HG03342 (cell line): Measurements from ENCODE around the gene IMPDH1.

Experiments
- ATAC-seq: cut with Tn5 transposase; IDR thresholded peaks from one replicate; pipeline ENCODE4 v1.9.1; 2021; ENCODE audit warnings: mild to moderate bottlenecking, moderate library complexity; ENCODE audit not compliant: unreplicated experiment

IMPDH1 gene

DNA sequence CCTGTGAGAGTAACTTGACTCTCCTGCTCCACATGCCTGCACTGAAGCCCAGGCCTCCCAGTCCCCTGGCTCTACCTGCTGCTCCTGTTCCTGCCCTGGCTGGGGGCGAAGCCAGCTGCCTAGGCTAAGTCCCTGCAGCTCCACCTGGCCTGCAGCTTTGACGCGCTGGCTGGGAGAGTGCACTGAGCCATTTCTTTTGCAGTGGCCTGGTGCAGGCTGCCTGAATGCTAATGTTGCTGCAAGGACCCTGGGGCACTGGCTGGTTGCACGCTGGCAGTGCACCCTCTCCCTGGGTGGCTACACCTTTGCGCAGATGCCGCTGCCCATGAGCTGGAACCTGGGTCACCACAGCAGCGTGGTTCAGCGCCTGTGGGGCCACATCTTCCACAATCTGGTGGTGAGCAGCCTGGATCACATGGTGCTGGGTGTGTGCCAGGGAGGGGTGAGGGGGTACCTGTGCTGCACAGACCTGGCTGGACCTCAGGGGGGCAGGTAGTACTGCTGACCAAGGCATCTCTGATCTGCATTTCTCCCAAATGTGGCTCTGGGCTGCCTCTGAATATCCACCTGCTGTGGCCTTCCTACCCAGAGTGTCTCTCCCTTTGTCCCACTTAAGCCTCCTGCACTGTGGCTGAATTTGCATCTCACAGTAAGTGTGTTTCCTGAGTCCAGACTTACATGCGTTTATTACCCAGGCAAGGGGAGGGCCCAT, 20.0 kb downstream of the IMPDH1 start:
- ATAC-seq = no peak

DNA sequence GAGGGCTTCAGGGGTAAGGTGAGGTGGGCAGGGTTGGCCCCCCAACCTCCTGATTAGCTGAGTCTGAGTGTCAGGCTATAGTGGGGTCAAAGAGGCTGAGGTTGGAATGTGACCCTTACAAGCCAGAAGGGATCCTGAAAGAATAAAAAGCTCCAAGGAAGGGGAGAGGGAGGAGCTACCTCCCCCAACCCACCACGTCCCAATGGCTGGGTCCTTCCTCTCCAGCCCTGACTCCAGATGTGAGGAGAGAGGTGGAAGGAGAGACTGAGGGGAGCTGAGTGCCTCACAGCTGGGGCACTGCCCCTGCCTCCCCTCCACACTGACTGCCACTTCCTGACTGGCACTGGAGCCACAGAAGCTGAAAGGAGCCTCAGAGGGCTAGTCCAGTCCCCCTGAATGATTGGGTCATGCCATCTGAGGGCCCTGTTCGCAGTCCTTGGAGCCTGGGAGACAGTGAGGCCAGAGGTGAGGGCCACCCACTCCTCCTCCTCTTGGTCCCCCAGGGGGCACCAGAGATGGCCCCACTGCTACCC, 20.6 kb downstream of the IMPDH1 start:
- no peak for ATAC-seq

DNA sequence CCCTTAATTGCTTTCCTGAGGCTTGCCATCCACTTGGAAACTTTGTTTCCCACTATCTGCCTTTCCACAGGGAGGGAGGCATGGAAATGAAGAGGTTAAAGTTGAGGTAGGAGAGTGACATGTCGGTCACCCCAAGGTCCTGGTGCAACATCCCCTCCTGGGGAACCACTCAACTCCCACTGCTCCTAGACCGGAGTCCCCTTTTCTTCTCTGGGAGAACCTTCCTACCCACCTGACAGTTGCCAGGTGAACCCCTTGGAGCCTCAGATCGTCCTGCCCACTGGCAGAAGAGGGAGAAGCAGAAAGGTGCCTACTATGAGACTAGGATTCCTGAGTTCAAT, 21.7 kb downstream of the IMPDH1 start:
- ATAC-seq = no peak

DNA sequence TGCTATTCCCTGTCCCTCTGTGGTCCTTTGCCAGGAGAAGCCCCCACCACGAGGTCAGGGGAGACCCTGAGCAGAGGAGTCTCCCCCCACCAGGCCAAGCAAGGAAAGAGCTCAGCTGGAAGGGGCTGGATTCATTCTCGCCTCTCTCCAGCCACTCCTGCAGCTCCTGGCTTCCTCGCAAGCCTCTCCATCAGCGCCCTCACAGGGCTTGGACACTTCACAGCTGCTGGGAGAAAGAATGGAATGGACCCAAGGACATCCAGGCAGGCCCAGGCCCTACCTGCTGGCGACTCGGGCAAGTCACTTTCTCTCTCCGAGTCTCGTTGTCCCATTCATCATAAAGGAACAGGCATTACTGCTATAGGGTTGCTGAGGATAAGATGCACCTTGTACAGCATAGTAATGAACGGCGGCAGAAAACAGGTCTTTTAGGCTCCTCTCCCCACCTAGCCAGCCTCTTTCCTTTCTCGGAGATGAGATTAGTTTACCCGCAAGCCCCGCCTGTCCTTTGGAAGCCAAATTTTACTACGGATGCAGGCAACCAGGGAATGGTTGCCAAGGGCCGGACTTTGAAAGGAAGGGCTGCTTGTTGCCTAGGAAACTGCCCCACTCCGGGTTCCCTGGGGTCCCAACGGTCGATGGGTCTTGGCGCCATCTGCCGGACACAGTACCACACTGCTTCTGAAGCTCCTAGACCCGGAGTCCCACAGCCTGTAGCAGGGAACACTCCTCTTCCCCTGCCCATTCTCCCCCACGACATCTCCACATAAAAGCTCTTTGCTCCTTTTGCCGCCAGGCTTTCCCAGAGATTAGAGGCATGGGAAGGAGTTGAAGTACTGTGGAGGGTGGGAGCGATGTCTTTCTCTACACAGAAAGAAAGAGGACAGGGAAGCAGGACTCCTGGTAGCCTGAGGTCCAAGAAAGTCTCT, 22.3 kb downstream of the IMPDH1 start:
- peak; percentile 84 for ATAC-seq

DNA sequence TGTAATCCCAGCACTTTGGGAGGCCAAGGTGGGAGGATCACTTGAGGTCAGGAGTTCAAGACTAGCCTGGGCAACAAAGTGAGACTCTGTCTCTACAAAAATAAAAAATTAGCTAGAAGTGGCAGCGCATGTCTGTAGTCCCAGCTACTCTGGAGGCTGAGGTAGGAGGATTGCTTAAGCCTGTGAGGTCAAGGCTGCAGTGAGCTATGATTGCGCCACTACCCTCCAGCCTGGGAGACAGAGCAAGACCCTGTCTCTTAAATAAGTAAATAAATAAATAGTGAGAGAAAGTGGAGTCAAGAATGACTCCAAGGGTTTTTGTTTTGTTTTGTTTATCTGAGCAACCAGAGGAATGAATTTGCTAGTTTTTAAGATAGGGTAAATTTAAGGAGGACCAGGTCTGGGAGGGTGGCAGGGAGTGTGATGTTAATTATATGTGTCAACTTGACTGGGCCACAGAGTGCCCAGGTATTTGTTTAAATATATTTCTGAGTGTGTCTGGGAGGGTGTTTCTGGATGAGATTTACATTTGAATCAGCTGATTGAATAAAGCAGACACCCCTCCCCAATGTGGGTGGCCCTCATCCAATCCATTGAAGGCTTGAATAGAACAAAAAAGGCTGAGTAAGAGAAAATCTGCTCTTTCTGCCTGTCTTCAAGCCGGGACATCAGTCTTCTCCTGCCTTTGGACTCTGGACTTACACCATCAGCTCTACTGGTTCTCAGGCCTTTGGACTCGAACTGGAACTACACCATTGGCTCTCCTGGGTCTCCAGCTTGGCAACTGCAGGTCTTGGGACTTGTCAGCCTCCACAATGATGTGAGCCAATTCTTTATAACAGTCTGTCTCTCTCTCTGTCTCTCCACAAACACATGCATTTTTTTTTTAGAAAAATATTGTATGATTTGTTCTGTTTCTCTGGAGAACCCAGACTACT, 23.5 kb downstream of the IMPDH1 start:
- ATAC-seq = no peak

DNA sequence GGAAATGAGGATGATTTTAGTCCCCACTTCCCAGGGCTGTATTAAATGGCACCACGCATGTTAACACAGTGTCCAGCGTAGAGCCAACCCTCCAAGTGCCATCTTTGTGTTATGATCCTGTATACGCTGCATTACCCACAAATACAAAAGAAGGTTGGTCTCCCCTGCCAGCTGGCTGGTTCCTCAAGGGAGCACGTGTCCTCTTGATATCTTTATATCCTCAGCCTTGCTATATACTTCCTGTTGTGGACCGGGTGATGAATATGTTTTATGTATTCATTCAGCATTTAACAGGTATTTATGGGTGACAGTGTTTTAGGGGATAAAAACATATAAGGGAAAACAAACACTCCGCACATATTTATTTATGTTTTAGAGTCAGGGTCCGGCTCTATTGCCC, 25.1 kb downstream of the IMPDH1 start:
- ATAC-seq = no peak

DNA sequence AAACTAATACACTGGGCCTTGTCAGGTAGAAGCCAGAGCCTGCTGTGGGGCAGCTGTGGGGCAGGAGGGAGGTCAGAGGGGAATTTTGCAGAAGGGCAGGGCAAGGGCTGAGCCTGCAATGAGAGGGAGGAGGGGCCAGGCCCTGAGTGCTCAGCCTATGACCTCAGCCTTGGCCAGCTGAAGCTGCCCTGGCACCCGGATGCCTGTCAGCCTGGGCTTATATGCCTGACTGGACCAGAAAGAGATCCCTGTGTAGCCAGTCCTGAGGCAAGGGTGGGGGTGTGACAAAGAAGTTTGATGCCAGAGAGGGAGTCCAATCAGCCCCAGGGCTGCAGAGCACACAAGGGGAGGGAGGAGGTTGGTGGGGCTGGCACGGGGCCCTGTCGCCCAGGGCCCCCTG, 26.0 kb downstream of the IMPDH1 start:
- no peak for ATAC-seq

DNA sequence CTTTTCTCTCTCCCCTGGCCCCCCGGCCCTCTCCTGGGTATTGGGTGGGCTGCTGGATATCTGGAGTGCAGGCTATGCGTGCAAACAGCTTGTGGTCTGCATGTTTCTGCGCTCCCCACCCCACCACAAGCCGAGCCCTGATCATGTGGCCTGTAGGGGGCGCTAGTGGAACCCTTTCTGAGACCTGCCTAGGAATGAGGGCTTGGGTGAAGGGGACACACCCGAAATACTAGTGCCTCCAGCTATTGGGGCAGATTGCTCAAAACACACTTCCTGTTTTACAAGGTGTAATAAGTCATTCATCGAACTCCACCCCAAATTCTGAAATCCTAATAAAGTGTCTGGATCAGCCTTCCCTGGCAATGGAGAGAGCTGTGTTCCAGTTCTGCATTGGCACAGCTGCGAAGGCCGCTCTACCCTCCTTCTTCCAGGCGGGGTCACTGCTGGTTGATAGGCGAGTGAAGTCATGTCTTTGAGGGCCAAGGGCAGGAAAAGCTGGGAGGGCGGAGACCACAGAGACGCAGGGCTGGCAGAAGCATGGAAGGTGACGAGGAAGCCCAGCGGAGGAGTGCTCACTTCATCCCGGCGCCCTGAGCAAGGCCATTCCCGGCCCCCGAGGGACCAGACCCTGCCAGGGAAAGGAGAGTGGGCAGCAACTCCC, 28.5 kb downstream of the IMPDH1 start:
- no peak for ATAC-seq

DNA sequence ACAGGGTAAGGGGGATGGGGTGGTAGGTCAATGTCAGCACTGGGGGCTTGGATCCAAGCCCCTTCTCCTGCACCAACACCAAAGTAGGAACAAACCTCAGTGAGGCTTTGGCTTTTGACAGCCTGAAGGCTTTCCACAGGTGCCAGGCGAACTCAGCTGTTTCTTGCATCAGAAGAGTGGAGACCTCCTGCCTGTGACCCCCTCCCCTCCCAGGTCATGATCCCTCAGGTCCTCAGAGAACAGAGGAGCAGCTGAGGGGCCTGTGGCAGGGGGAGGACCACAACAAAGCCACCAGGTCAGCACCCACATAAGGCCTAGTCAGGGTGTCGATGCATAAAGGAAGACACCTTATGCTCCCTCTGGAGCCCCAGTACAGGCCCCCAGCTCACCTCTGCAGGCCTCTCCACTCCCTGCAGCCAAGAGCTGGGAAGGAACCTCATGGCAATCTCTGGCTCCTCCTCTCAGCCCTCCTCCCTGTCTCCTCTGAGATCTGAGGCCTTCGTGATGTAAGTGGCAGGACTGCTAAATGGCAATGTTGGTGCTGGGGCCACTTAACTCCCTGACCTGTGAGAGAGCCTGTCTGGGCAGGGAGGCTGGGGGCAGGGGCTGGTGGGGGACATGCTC, 29.2 kb downstream of the IMPDH1 start:
- no peak for ATAC-seq

DNA sequence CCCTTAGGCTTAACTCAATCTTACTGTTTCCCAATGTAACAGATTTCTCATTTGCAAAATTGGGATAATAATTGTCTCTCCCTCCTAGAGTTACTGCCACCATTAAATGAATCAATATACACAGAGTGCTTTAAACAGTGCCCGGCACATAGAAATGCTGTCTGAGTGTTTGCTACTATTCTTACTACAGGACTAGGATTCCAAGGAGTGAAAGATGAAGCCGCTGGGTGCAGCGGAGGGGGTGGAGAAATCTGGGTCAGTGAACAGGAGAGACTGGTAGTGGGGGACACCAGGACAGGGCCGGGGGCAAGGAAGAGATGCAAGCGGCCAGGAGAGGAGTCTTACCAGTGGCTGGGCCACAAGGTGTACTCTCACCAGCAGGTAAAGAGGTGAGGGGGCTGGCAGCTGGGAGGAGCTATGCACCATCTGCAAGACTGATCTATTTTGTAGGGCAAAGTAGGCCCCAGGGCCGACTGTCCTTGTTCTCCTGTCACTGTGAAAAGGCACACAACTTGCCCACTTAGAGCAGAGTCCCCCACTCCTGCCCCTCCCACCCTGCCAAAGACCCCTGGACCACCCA, 29.8 kb downstream of the IMPDH1 start:
- no peak for ATAC-seq

DNA sequence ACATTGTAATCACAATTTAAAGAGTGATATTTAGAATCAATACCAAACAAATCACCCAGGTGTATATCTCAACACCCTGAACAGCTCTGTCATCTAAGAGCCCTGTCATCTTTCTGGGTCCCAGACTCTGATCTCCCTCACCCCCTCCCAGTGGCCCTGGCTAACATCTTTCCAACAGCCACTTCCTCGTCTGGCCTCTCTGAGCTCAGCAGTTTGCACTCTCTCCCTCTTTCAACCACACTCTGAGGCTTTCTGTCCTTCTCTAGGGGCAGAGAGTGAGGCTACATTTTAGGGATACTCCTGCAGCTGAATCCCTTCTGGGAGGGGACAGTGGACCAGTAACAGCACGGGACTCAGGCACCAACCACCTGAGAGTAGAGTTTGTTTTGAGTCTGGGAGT, 31.1 kb downstream of the IMPDH1 start:
- ATAC-seq = no peak

DNA sequence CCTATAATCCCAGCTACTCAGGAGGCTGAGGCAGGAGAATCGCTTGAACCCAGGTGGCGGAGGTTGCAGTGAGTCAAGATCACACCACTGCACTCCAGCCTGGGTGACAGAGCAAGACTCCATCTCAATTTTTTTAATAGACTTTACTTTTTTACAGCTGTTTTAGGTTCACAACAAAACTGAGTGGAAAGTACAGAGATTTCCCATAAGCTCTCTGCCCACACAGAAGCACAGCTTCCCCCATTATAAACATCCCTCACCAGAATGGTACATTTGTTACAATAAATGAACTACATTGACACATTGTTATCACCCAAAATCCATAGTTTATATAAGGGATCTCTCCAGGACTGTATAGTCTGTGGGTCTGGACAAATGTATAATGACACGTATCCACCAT, 33.7 kb downstream of the IMPDH1 start:
- ATAC-seq = no peak

DNA sequence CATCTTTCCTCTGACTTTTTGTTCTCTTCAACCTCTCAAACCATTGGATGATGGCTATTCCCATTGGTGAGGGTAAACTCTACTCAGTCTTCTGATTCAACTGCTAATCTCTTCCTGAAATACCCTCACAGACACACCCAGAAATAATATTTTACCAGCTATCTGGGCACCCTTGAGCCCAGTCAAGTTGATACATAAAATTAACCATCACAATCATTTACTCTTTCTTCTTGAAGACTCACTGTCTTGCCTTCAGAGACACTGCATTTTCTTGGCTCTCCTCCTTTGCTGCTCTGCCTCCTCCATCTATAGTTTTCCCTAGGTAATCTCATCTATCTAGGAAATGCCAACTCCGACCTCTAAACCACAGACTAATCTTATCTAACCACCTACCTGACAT, 35.7 kb downstream of the IMPDH1 start:
- no peak for ATAC-seq

DNA sequence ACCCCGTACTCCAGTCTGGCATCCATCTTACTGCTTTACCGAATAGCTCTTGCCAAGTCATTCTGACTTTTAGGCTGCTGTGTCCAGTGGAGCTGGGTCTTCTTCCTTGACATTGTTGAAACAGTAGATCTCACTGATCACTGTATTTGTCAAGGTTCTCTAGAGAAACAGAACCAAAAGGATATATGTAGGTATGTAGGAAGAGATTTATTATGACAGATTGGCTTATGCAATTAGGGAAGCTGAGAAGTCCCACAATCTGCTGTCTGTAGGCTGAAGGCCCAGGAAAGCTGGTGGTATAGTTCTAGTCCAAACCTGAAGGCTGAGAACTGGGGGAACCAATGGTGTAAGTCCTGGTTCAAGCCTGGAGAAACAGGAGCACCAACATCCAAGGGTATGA, 36.2 kb downstream of the IMPDH1 start:
- no peak for ATAC-seq

DNA sequence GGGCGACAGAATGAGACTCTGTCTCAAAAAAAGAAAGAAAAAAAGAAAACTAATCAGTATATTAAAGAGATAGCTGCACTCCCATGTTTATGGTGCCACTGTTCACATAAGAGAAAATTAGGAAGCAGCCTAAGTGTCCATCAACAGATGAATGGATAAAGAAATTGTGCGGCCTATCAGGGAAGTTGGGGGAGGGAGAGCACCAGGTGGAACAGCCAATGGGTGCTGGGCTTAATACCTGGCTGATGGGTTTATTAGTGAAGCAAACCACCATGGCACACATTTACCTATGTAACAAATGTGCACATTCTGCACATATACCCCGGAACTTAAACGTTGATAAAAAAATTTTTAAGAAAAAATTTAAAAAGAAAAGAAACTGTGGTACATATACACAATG, 39.3 kb downstream of the IMPDH1 start:
- ATAC-seq = no peak

DNA sequence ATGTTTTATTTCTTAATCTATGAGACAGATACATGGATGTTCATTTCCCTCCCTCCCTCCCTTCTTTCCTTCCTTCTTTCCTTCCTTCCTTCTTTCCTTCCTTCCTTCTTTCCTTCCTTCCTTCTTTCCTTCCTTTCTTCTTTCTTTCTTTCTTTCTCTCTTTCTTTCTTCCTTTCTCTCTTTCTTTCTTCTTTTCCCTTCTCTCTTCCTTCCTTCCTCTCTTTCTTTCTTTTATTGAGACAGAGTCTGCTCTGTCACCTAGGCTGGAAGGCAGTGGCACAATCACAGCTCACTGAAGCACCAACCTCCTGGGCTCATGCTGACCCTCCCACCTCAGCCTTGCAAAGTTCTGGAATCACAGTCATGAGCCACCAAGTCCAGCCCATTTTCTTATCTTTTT, 42.8 kb downstream of the IMPDH1 start:
- ATAC-seq = no peak

DNA sequence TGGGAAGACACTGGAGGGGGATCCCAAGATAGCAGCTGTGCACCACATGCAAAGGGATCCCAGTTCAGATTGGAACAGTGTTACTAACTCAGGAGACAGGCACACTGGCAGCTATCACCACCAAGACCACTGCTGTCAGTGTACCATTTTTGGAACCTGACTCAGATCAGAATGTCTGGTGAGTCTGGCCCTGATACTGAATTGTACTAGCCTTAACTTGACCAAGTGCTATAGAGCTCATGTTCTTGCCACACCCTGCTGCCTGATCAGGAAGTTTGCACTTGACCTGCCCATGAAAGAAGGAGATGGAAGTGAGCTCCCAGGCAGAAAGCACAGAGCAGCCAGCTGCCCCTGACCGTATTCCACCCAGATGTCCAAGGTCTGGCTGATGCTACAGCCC, 43.5 kb downstream of the IMPDH1 start:
- no peak for ATAC-seq

DNA sequence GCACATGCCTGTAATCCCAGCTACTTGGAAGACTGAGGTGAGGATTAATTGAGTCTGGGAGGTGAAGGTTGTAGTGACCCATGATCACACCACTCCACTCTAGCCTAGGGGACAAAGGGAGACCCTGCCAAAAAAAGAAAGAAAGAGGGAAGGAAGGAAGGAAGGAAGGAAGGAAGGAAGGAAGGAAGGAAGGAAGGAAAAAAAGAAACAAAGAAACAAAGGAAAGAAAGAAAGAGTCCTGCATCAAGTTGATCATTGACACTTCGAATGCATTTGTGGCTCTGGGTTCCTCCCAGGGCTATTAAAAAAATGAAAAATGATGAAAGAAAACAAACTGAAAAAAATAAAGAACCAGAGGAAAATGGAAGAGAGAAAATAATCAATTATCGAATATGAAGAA, 44.4 kb downstream of the IMPDH1 start:
- ATAC-seq = no peak

DNA sequence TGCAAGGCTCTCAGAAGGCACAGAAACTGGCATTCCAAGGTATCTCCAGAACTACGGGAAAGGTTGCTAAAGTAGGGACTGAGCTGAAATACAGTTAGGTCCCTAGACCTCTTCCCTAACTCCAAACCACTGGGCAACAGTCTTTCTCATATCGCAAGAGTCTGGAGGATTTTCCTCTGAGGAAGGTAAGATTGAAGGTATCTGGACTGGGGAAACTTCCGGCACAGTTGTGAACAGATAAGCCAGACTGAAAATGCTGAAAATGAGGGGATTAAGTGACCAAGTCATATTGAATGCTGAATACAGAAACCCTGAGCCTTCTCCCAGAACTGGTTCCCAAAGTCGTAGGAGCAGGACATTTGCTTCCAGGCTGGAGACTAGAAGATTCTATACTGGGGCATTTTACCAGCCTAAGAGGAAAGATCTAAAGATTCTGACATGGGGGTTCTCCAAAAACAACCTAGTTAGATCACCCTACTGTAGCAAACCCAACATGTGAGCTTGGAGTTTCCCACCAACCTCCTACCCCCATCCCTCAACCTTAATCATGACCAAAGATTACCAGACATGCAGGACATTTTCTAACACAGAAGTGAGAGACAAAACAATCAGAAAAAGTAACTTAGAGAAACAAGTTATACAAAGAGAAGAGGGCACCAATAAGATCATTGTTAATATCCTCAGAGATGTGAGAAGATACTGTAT, 45.5 kb downstream of the IMPDH1 start:
- ATAC-seq = no peak
